SU-DHL-6 (cell line): ENCODE data around the gene ZBTB7A.

Source experiments
- CTCF ChIP-seq: fragments of 200-600 bp; sonication (generic); IDR thresholded peaks from one replicate; pipeline ENCODE4 v1.5.1; 2017; ENCODE audit warnings: antibody characterized with exemption, mild to moderate bottlenecking, low read length, moderate library complexity; ENCODE audit not compliant: insufficient read depth, poor library complexity, severe bottlenecking
- EZH2phosphoT487 ChIP-seq: fragments of 200-600 bp; sonication (generic), shearing (Covaris generic); conservative IDR thresholded peaks from 2 replicates; pipeline ENCODE4 v1.6.1; 2018; ENCODE audit warnings: mild to moderate bottlenecking, antibody characterized with exemption, low read length, moderate library complexity, mixed read lengths

DNA sequence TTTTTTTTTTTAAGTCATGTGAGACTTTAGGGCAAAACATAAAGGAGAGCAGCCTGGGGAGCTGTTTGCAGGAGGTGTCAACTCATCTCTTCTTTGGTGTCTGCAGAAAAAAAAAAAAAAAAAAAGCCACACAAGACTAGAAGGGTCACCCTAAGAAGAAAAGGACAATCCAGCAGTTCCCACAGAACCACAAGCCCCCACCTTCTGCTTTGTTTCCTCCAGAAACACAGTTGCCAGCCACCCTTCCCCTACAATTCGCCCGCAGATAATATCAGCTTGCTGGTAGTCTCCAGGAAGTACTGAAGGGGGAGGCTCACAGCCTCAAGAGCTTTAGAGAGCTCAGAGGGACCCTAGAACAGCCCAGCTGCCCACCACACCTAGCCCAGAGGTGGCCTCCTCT is 22.3 kb upstream of the ZBTB7A start:
- TF ChIP-seq CTCF (no peak), EZH2phosphoT487 (no peak)
